Measurements from ENCODE around the gene TMEM132E. TPM values are rescaled to one million over a fixed set of nuclear protein-coding genes. Genes with fewer than 3 reads are reported as not detected.

TMEM132E gene
- total RNA-seq, 2 experiments from 2014 or later: not detected

GRCh38 chr17:34682305-34682704, 102.9 kb downstream of the TMEM132E start:
- H3K36me3 Mint-ChIP-seq: no peaks in the 10 kb centered on the region
- POLR2A ChIA-PET: no interaction called here
- DNase-seq: no peak
- CTCF ChIA-PET: interaction anchor here (1.3 kb wide), 1 partner anchor 11 kb away, joined by 3 read pairs; no protein-coding TSS in a partner anchor
- peaks cover 12% of the 10 kb centered on the region for H3K27me3 Mint-ChIP-seq
- no peak overlapping the region for H3K27ac Mint-ChIP-seq
- intact Hi-C loops (cut with micrococcal nuclease): no loop called here
- no peak overlapping the region for H3K4me3 Mint-ChIP-seq
- no peaks in the 10 kb centered on the region for H3K4me1 Mint-ChIP-seq (ENCODE audit: low read depth)
- no peaks in the 10 kb centered on the region for H3K9me3 Mint-ChIP-seq

- Mint-ChIP-seq H3K4me1 (ENCODE audit: low read depth) (no peaks in the 10 kb centered on the region), H3K36me3 (no peaks in the 10 kb centered on the region), H3K9me3 (peaks cover 4% of the 10 kb centered on the region), H3K27ac (no peak overlapping the region), H3K27me3 (peaks cover 12% of the 10 kb centered on the region), H3K4me3 (no peak overlapping the region)
- ChIA-PET POLR2A (no interaction called here), CTCF (no interaction called here)
- no peak for DNase-seq
- intact Hi-C loops (cut with micrococcal nuclease): no loop called here
These were observed 104.0 kb downstream of the TMEM132E start for GRCh38 chr17:34683390-34683789.

Other genes with a start within 250 kb of the TMEM132E start
- not detected for gene CCL13, start 223.1 kb upstream of the TMEM132E start, total RNA-seq
- gene CCL1, start 216.3 kb upstream of the TMEM132E start, total RNA-seq: under 1 TPM; 0.44 to 0.67 TPM